Colonic mucosa (tissue), 4 donors: ENCODE data around the gene SMAD2. TPM values are rescaled to one million over a fixed set of nuclear protein-coding genes. Genes with fewer than 3 reads are reported as not detected.

Experiments used
- DNase-seq: peaks from one replicate; pipeline ENCODE4 v3.0.0-alpha.2; 2020
- H3K27ac ChIP-seq: fragments of 200-600 bp; one replicate; pipeline ENCODE4 v1.8.0; 2021
- H3K27me3 ChIP-seq: fragments of 200-600 bp; one replicate; pipeline ENCODE4 v1.8.0; 2021
- H3K36me3 ChIP-seq: fragments of 200-600 bp; one replicate; pipeline ENCODE4 v1.8.0; 2021
- H3K4me1 ChIP-seq: fragments of 200-600 bp; one replicate; pipeline ENCODE4 v1.8.0; 2021; ENCODE audit warnings: mild to moderate bottlenecking
- H3K4me3 ChIP-seq: fragments of 200-600 bp; one replicate; pipeline ENCODE4 v1.8.0; 2021
- H3K9ac ChIP-seq, 2 donors: one replicate each; pipeline ENCODE4 v1.7.0; 2013; ENCODE audit warnings: control low read depth in 2 of 2, low read depth in 2 of 2, low read length in 2 of 2
- H3K9me3 ChIP-seq: fragments of 200-600 bp; one replicate; pipeline ENCODE4 v1.8.0; 2021
- CTCF ChIP-seq: fragments of 200-600 bp; IDR thresholded peaks from one replicate; pipeline ENCODE4 v1.8.0; 2022; ENCODE audit warnings: antibody characterized with exemption, mild to moderate bottlenecking
- intact Hi-C: fragments of 100-400 bp; cut with DNase I; formaldehyde crosslinking; loops from one replicate; pipeline ENCODE4 v1.14.1; 2022
- total RNA-seq, 2 donors: library from RNA; stranded (reverse); fragmentation: NEBNext Ultra II Directional in 1 of 2; extraction: Animal tissue kit (Norgen Biotek cat#: 25700) in 1 of 2; gene quantifications; one replicate each; pipeline ENCODE4 v1.2.1, GENCODE V29; 2021
- donor health status: healthy.
- donor health status: DM: no; HTN: no; CAD: no.
- donor health status: DM: no; HTN: no; CAD: no.

SMAD2 gene
- total RNA-seq, 2 donors from 2014 or later: 109 to 133 TPM

- DNase-seq: no peak
- no peaks in the 10 kb centered on the region for H3K9me3 ChIP-seq
- TF ChIP-seq CTCF: no peak
- no peaks in the 10 kb centered on the region for H3K36me3 ChIP-seq
- H3K4me1 ChIP-seq: no peaks in the 10 kb centered on the region
- H3K9ac ChIP-seq: no peak overlapping the region
- H3K27me3 ChIP-seq: no peaks in the 10 kb centered on the region
- H3K4me3 ChIP-seq: no peak overlapping the region
- no peak overlapping the region for H3K27ac ChIP-seq
- intact Hi-C loops: no loop called here
Observed at GRCh38 chr18:47882641-47883040, 47.8 kb downstream of the SMAD2 start.

- no peak overlapping the region for H3K27ac ChIP-seq
- TF ChIP-seq CTCF: no peak
- no peak overlapping the region for H3K4me3 ChIP-seq
- H3K4me1 ChIP-seq: no peaks in the 10 kb centered on the region
- intact Hi-C loops: no loop called here
- no peak overlapping the region for H3K9ac ChIP-seq
- no peak for DNase-seq
- H3K27me3 ChIP-seq: no peaks in the 10 kb centered on the region
- H3K36me3 ChIP-seq: no peaks in the 10 kb centered on the region
- H3K9me3 ChIP-seq: no peaks in the 10 kb centered on the region
Observed at GRCh38 chr18:47881752-47882455, 48.6 kb downstream of the SMAD2 start.

- no peak for DNase-seq
- Histone ChIP-seq H3K4me1 (no peaks in the 10 kb centered on the region), H3K36me3 (no peaks in the 10 kb centered on the region), H3K27ac (no peak overlapping the region), H3K9me3 (no peaks in the 10 kb centered on the region), H3K9ac (no peak overlapping the region), H3K27me3 (no peaks in the 10 kb centered on the region), H3K4me3 (no peak overlapping the region)
- intact Hi-C loops: no loop called here
- TF ChIP-seq CTCF: no peak
Observed at GRCh38 chr18:47881042-47881441, 49.4 kb downstream of the SMAD2 start.

- no peaks in the 10 kb centered on the region for H3K4me1 ChIP-seq
- H3K36me3 ChIP-seq: no peaks in the 10 kb centered on the region
- intact Hi-C loops: no loop called here
- H3K27ac ChIP-seq: no peak overlapping the region
- no peak overlapping the region for H3K4me3 ChIP-seq
- no peak overlapping the region for H3K9ac ChIP-seq
- DNase-seq: no peak
- H3K27me3 ChIP-seq: no peaks in the 10 kb centered on the region
- TF ChIP-seq CTCF: no peak
- H3K9me3 ChIP-seq: no peaks in the 10 kb centered on the region
Observed at GRCh38 chr18:47877892-47878291, 52.6 kb downstream of the SMAD2 start.

GRCh38 chr18:47876813-47877212 is 53.6 kb downstream of the SMAD2 start:
- Histone ChIP-seq H3K36me3 (no peaks in the 10 kb centered on the region), H3K9me3 (no peaks in the 10 kb centered on the region), H3K27ac (no peak overlapping the region), H3K4me3 (no peak overlapping the region), H3K27me3 (no peaks in the 10 kb centered on the region), H3K4me1 (no peaks in the 10 kb centered on the region), H3K9ac (no peak overlapping the region)
- TF ChIP-seq CTCF: no peak
- no peak for DNase-seq
- intact Hi-C loops: no loop called here
